ENCODE measurements around the gene PSAP. TPM values are rescaled to one million over a fixed set of nuclear protein-coding genes. Genes with fewer than 3 reads are reported as not detected.

PSAP gene
- total RNA-seq, 1 experiment from 2014 or later, result 683 TPM

- intact Hi-C loops (cut with micrococcal nuclease; ENCODE audit: unreplicated experiment), result no loop called here
- Histone ChIP-seq H3K27ac (no peak overlapping the region), H3K36me3 (ENCODE audit: low read depth) (no peaks in the 10 kb centered on the region), H2AFZ (no peak overlapping the region), H4K20me1 (ENCODE audit: insufficient read depth) (no peaks in the 10 kb centered on the region), H3F3A (ENCODE audit: insufficient read depth, low read depth) (peaks cover 16% of the 10 kb centered on the region; the same call in 1 of the 2 replicates), H3K79me2 (ENCODE audit: low read depth) (no peaks in the 10 kb centered on the region), H3K9me3 (ENCODE audit: insufficient read depth, low read depth) (no peaks in the 10 kb centered on the region), H3K4me3 (no peak overlapping the region), H3K27me3 (ENCODE audit: insufficient read depth, low read depth) (no peaks in the 10 kb centered on the region), H3K9me2 (ENCODE audit: insufficient read depth) (no peaks in the 10 kb centered on the region), H3K4me2 (no peak overlapping the region), H3K4me1 (replicated peaks; ENCODE audit: insufficient read depth) (peaks cover 16% of the 10 kb centered on the region)
- TF ChIP-seq, protein P1, sequence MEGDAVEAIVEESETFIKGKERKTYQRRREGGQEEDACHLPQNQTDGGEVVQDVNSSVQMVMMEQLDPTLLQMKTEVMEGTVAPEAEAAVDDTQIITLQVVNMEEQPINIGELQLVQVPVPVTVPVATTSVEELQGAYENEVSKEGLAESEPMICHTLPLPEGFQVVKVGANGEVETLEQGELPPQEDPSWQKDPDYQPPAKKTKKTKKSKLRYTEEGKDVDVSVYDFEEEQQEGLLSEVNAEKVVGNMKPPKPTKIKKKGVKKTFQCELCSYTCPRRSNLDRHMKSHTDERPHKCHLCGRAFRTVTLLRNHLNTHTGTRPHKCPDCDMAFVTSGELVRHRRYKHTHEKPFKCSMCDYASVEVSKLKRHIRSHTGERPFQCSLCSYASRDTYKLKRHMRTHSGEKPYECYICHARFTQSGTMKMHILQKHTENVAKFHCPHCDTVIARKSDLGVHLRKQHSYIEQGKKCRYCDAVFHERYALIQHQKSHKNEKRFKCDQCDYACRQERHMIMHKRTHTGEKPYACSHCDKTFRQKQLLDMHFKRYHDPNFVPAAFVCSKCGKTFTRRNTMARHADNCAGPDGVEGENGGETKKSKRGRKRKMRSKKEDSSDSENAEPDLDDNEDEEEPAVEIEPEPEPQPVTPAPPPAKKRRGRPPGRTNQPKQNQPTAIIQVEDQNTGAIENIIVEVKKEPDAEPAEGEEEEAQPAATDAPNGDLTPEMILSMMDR (conservative IDR thresholded peaks at IDR 0.05), result no peak
- ChIA-PET CTCF (interaction anchor here (0.6 to 0.7 kb wide), 2 partner anchors 90 to 524 kb away, joined by 4 to 11 read pairs; no protein-coding TSS in a partner anchor), POLR2A (ENCODE audit: unreplicated experiment) (no interaction called here)
- BruUV-seq (replicated peaks), result no TSS peak
- no peak for DNase-seq
These were observed 42.3 kb upstream of the PSAP start for GRCh38 chr10:71893258-71893815.

- H3K27ac ChIP-seq, result no peak overlapping the region
- no peaks in the 10 kb centered on the region for H4K20me1 ChIP-seq (ENCODE audit: insufficient read depth)
- H3F3A ChIP-seq (ENCODE audit: insufficient read depth, low read depth), result peaks cover 29% of the 10 kb centered on the region; the same call in 1 of the 2 replicates
- H3K36me3 ChIP-seq (ENCODE audit: low read depth), result no peaks in the 10 kb centered on the region
- no peak for DNase-seq
- H3K27me3 ChIP-seq (ENCODE audit: insufficient read depth, low read depth), result no peaks in the 10 kb centered on the region
- intact Hi-C loops (cut with micrococcal nuclease; ENCODE audit: unreplicated experiment), result no loop called here
- ChIA-PET CTCF (interaction anchor here (0.5 kb wide), 1 partner anchor 397 kb away, joined by 4 read pairs; no protein-coding TSS in a partner anchor), POLR2A (ENCODE audit: unreplicated experiment) (no interaction called here)
- no peak overlapping the region for H3K4me2 ChIP-seq
- H3K9me2 ChIP-seq (ENCODE audit: insufficient read depth), result no peaks in the 10 kb centered on the region
- H2AFZ ChIP-seq, result no peak overlapping the region
- no TSS peak for BruUV-seq (replicated peaks)
- TF ChIP-seq, protein P1 (conservative IDR thresholded peaks at IDR 0.05), result no peak
- TF ChIP-seq EZH2 (IDR thresholded peaks at IDR 0.05; ENCODE audit: low read depth), result no peak
- no peak overlapping the region for H3K4me3 ChIP-seq
- H3K9me3 ChIP-seq (ENCODE audit: insufficient read depth, low read depth), result no peaks in the 10 kb centered on the region
- peaks cover 23% of the 10 kb centered on the region for H3K4me1 ChIP-seq (replicated peaks; ENCODE audit: insufficient read depth)
- no peaks in the 10 kb centered on the region for H3K79me2 ChIP-seq (ENCODE audit: low read depth)
These were observed 40.4 kb upstream of the PSAP start for GRCh38 chr10:71891437-71891836.

DNA sequence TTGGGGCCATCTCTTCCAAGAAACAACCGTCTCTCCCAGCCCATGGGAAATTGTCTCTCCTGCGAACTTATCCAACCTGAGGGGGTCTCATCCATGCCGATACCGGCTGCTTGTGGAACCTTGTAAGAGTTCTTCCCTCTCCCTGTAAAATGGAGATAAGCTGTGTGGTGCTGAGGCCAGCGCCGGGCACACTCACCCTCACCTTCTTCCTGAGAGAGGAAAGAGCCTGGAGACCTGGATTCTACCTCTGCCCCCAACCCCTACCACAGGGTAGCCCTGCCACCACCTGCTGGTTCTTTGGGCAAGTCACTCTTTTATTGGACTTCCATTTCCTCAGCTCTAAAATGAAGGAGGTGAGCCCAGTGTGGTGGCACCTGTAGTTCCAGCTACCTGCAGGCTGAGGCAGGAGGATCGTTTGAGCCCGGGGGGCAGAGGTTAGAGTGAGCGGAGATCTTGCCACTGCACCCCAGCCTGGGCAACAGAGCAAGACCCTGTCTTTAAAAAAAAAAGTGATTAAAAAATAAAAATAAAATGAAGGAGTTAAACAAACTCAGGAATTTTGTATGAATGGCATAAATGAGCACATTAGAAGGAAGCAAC is 38.4 kb upstream of the PSAP start:
- peaks cover 29% of the 10 kb centered on the region; the same call in 1 of the 2 replicates for H3F3A ChIP-seq (ENCODE audit: insufficient read depth, low read depth)
- H2AFZ ChIP-seq, result peak overlapping the region; percentile 89
- peaks cover 23% of the 10 kb centered on the region for H3K4me1 ChIP-seq (replicated peaks; ENCODE audit: insufficient read depth)
- no peaks in the 10 kb centered on the region for H3K9me3 ChIP-seq (ENCODE audit: insufficient read depth, low read depth)
- no peaks in the 10 kb centered on the region for H3K27me3 ChIP-seq (ENCODE audit: insufficient read depth, low read depth)
- H3K79me2 ChIP-seq (ENCODE audit: low read depth), result no peaks in the 10 kb centered on the region
- H3K36me3 ChIP-seq (ENCODE audit: low read depth), result no peaks in the 10 kb centered on the region
- no peaks in the 10 kb centered on the region for H3K9me2 ChIP-seq (ENCODE audit: insufficient read depth)
- H4K20me1 ChIP-seq (ENCODE audit: insufficient read depth), result no peaks in the 10 kb centered on the region
- peak overlapping the region; percentile 88 for H3K27ac ChIP-seq
- ChIA-PET CTCF (interaction anchor here (0.7 kb wide), 1 partner anchor 642 kb away, joined by 3 read pairs; no protein-coding TSS in a partner anchor), POLR2A (ENCODE audit: unreplicated experiment) (interaction anchor here (0.7 to 1.0 kb wide), 3 partner anchors 18 to 85 kb away, joined by 4 to 6 read pairs (median 5); partner anchors contain the start of gene PSAP)
- BruUV-seq (replicated peaks), result TSS peak; percentile 77
- peak in 1 of 2 experiments; percentile 37 for DNase-seq
- intact Hi-C loops (cut with micrococcal nuclease; ENCODE audit: unreplicated experiment), result loop anchor here (2.0 to 5.0 kb wide), 3 partner anchors 21 to 492 kb away; partner anchors contain the start of genes CDH23 and VSIR
- TF ChIP-seq EZH2 (IDR thresholded peaks at IDR 0.05; ENCODE audit: low read depth), result no peak
- TF ChIP-seq, protein P1 (conservative IDR thresholded peaks at IDR 0.05), result no peak; the same call in 1 of the 2 replicates
- H3K4me3 ChIP-seq, result peak overlapping the region; percentile 67
- peak overlapping the region; percentile 84 for H3K4me2 ChIP-seq
